ENCODE measurements around the gene OSBPL3.

DNA sequence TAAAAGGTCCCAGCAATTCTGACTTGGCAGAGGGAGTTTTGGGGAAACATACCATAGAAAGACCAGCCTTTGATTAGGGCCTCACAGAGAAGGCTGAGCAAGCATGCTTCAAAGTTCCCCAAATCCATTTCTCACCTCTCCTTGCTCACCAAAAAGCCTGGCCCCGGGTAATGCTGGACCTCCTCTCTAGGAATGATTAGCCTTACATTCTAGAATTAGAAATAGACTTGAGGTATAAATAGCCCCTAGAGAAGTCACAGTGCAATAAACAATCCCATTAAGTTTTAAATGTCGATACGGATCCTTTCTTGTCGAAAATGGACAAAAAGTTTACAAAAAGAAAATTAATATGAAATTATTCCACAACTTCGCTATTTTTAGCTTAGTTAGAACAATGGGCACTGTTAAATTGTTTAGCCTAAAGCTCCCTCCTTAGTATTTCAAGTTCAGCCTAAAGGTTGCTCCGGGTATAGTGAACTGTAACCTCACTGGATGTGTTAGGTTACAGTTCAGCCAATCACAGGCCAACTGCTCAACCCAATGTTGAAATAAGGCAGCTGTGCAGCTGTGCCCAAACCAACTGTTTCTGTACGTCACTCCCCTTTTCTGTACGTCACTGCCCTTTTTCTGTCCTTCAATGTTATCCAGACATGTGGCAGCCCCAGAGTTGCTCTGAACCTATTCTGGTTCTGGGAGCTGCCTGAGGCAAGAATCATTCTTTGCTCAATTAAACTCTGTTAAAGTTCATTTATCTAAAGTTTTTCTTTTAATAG lies 214.8 kb downstream of the OSBPL3 start:
- TF ChIP-seq, protein P1, sequence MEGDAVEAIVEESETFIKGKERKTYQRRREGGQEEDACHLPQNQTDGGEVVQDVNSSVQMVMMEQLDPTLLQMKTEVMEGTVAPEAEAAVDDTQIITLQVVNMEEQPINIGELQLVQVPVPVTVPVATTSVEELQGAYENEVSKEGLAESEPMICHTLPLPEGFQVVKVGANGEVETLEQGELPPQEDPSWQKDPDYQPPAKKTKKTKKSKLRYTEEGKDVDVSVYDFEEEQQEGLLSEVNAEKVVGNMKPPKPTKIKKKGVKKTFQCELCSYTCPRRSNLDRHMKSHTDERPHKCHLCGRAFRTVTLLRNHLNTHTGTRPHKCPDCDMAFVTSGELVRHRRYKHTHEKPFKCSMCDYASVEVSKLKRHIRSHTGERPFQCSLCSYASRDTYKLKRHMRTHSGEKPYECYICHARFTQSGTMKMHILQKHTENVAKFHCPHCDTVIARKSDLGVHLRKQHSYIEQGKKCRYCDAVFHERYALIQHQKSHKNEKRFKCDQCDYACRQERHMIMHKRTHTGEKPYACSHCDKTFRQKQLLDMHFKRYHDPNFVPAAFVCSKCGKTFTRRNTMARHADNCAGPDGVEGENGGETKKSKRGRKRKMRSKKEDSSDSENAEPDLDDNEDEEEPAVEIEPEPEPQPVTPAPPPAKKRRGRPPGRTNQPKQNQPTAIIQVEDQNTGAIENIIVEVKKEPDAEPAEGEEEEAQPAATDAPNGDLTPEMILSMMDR (IDR thresholded peaks at IDR 0.05 in 4 of 5, conservative IDR thresholded peaks at IDR 0.05 in 1 of 5) = no peak
- no peak for TF ChIP-seq POLR2A (IDR thresholded peaks at IDR 0.05)

Measured in gastrocnemius medialis (tissue), 4 donors.